ENCODE measurements around the gene ANKRD2.
"Not testable (repeated sequence)": the region's sequence is repeated elsewhere in the genome, so short reads cannot be mapped to it uniquely, and the experiment has no call there.

ANKRD2 gene

GRCh38 chr10:97572214-97572989, at the start of gene ANKRD2:
ANKRD2 (plus strand) TSS chr10:97572779; CDS start chr10:97572789, 10 bp downstream.
- DNase-seq (ENCODE audit: low read depth in 3 of 3): peak; percentile 24 to 69 (median 28)

GRCh38 chr10:97522937-97523336, 49.6 kb upstream of the ANKRD2 start:
- no peak for DNase-seq (ENCODE audit: low read depth in 3 of 3)

DNA sequence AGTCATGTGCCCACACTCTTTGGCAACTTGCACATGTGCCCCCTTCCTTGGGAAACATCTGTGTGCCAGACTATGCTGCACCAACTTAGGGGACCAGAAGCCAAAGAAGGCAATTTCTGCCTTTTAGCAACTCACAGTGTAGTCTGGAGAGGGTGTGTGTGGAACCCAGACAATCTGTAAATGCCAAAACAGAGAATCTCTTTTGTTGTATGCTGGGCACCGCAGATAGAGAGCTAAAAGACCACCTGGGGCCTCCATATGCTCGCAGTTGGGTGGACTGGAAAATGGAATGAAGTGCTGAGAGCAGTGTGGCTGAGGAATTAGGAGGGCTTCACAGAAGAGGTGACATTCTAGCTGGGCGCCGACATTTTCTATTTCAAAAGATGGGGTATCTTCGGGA, 47.5 kb upstream of the ANKRD2 start:
- DNase-seq (ENCODE audit: low read depth in 3 of 3): no peak

DNA sequence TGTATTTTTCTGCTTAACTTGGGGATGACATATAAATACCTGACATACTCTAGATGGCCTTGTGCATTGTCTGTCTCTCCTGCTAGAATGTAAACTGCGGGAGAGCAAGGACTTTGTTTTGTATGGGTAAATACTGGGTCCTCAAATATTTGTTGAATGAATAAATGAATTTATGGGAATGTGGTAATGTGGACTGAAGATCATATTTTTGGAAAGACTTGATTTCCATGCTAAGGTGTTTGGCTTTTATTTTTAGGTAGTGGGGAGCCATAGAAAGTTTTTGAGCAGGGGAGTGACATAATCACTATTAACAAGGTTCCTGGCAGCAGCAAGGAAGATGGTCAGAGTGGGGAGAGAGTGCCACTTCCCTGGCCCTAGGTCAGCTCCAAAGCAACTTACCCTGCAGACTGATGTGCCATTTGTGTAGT, 46.9 kb upstream of the ANKRD2 start:
- no peak for DNase-seq (ENCODE audit: low read depth in 3 of 3)

GRCh38 chr10:97528876-97529275, 43.7 kb upstream of the ANKRD2 start:
- DNase-seq (ENCODE audit: low read depth in 3 of 3): not testable (repeated sequence)

DNA sequence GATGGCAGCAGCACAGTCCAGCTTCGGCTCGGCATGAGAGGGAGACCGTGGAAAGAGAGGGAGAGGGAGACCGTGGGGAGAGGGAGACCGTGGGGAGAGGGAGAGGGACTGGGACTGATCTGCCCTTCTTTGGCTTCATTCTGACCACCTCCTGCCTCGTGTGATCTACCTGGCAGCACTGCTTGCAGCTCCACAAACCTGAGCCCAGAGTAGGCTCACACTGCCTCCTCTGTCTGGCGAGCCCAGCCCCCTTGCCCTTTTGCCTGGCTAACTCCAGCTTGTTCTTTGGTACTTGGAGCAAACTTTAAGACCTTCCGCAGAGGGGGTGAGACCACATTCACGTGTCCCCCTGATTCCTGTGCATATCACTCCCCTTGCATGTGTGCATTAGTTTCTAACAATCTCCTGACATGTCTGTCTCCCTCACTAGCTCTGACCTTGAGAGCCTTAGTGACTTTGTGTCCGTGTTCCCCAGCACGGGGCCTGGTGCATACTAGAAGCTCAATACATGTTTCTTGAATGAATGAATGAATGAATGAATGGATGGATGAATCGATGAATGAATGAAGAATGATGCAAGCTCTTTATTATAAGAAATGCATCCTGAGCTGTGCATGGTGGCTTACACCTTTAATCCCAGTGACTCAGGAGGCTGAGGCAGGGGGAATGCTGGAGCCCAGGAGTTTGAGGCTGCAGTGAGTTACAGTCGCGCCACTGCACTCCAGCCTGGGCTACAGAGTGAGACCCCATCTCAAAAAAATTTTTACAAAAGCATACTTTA, 42.7 kb upstream of the ANKRD2 start:
- no peak for DNase-seq (ENCODE audit: low read depth in 3 of 3)

DNA sequence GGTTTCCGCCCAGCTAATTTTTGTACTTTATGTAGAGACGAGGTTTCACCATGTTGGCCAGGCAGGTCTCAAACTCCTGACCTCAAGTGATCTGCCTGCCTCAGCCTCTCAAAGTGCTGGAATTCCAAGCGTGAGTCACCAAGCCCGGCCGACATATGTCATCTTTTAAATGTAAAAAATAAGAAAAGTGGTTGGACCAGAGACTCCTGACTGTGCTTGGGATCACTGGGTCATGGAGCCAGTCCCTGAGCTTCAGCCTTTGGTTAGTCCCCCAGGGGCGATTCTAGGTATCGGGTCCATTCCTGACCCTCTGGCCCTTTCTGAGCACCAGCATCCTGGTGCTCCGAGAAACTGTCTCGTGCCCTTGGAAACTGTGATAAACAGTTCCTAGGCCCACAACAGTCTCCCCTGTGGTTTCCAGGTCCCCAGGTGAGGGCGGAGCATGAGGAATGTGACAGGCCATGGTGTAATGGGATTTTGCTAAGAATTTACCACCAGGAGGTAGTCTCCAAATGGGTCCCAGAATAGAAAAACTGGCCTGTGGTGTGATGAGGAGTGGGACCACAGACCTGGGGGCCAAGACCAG, 41.1 kb upstream of the ANKRD2 start:
- no peak for DNase-seq (ENCODE audit: low read depth in 3 of 3)

DNA sequence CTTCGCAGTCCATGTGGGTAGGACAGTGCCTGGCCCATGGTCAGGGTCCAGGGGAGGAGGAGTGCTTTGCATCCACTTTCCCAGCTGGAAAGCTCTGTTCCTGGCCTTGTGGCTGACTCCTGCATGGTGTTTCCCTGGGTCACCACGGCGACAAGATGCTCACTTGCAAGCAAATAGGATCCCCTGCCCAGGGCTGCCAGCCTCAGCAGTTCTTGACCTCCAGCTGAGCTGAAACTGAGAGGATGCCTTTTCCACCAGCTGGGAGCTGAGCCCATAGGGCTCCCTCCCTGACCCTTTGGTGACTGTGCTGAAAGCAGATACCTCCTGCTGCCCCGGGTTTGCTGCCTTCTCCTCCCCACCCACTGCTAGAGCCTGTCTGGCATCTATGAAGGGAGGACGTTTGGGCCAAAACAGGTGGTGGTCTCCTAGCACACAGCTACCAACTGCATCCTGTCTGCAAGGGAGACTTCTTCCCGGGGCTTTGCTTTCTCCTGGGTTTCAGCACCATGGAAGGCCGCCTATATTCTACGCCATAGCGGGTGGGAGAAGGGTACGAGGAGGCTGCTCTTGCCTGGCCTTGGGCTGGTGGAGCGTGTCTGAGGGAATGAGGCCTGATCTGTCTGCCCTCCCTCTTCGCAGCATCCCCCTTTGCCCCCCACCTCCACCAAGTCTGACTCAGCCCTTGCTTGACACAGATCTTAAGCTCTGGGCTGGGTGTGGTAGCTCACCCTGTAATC, 39.5 kb upstream of the ANKRD2 start:
- DNase-seq (ENCODE audit: low read depth in 3 of 3): no peak

- DNase-seq (ENCODE audit: low read depth in 3 of 3): no peak
Measured at GRCh38 chr10:97533888-97534287, 38.7 kb upstream of the ANKRD2 start.

- DNase-seq (ENCODE audit: low read depth in 3 of 3): peak in 2 of 3 donors; percentile 12 to 28
Measured at GRCh38 chr10:97534746-97535367, 37.7 kb upstream of the ANKRD2 start.

DNA sequence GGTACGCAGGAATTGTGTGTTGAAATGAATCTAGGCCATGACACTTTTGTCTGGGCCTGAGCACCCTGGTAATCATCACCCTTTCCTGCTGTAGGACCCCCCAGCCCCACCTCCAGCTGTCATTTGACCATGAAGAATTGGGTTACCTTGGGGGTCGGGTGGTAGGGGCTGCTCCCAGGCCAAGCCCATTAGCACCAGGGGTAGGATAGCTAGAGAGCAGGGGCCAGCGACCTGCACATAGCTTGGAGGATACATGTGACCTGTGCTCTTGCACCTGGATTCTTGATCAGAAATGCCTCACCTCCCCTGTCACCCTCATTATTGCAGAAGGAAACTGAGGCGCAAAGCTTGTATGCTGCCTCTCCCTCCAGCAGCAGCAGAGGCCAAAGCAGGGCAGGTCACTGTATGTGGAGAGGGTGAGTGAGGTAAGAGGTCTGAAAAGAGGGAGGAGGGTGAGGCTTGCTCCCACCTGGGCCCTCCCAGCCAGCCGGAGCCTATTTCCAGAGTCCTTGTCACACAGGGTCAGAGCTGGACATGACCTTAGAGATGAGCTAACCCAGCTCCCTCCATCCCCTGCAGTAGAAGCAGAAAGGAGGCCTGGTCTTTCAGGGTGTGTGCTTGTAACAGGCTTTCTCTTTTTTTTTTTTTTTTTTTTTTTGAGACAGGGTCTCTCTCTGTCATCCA, 35.3 kb upstream of the ANKRD2 start:
- DNase-seq (ENCODE audit: low read depth in 3 of 3): no peak

- no peak for DNase-seq (ENCODE audit: low read depth in 3 of 3)
Measured at GRCh38 chr10:97538411-97538810, 34.2 kb upstream of the ANKRD2 start.

GRCh38 chr10:97538839-97539238, 33.7 kb upstream of the ANKRD2 start:
- DNase-seq (ENCODE audit: low read depth in 3 of 3): no peak

GRCh38 chr10:97539523-97540200, 32.9 kb upstream of the ANKRD2 start:
- no peak for DNase-seq (ENCODE audit: low read depth in 3 of 3)

GRCh38 chr10:97540669-97541500, 31.7 kb upstream of the ANKRD2 start:
- DNase-seq (ENCODE audit: low read depth in 3 of 3): no peak

DNA sequence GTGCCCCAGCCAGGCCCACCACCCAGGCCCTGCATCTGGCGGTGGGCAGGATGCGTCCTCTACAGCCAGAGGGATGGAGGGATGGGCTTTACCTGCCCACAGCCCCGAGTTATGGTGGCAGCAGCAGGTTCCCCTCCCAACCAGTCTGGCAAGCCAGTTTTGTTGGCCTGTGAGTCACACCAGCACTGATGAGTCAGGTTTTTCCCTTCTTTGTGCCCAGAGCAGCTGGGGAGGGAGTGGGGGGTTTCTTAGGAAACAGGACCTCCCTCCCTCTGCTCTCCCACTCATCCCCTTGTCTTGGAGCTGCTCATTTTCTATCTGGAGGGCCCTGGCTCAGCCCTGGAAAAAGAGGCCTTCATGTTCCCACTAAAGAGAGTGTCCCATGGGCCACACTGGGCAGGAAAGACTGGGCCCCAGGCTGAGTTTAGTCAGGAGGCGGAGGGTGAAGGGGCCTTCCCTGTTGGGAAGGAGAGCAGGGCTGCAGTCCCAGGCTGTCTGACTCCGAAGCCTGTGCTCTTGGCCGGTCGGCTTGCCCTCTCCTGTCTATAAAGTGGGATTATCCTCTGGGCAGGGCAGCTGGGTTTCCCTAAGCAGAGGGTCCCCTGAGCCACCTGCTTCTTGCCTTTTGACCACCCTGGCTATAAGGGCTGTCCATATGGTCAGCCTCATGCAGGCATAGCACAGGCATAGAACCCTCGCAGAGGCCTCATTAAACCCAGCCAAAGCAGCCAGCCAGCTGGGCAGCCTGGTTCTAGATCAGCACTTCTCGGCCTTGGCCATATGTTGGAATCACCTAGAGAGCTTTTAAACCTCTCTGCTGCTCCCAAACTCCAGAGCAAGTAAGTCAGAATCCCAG, 30.2 kb upstream of the ANKRD2 start:
- peak in 1 of 3 donors; percentile 34 for DNase-seq (ENCODE audit: low read depth in 3 of 3)

DNA sequence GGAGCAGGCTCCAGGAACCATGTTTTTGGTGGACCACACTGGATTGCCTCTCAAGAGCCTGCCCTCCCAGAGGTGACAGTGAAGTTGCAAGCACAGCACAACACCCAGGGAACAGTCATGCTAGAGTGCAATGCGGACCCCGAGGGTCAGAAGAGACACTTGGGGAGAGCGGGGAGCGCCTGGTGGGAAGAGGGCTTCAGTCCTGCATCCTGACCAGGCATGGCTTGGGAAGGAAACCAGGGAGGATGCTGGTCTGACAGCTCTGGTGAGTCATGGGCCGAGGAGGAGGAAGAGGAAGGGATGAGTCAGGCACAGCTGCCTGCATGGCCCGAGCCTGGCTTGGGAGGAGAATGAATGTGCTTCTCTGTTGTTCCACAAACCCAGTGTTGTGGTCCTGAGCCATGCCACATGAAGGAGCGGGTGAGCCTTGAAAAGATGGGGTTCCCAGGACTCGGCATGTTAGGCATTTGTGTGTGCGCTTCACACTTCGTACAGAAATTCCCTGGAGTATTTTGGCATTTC, 29.5 kb upstream of the ANKRD2 start:
- peak; percentile 39 to 62 (median 60) for DNase-seq (ENCODE audit: low read depth in 3 of 3)
